OCI-LY1 (cell line): Measurements from ENCODE around the gene FOXD1.
"Not testable (repeated sequence)": the region's sequence is repeated elsewhere in the genome, so short reads cannot be mapped to it uniquely, and the experiment has no call there.

ENCODE experiments used
- H2AFZ ChIP-seq: fragments of 200-600 bp; sonication (generic), shearing (Covaris generic); 2 replicates; pipeline ENCODE4 v1.6.0; 2014; ENCODE audit warnings: antibody characterized with exemption, mild to moderate bottlenecking, low read length
- H3F3A ChIP-seq: fragments of 200-600 bp; sonication (generic), shearing (Covaris generic); 2 replicates; pipeline ENCODE4 v1.6.0; 2014; ENCODE audit warnings: mild to moderate bottlenecking, antibody characterized with exemption, low read length, moderate library complexity; ENCODE audit not compliant: insufficient read depth
- H3K27ac ChIP-seq: fragments of 200-600 bp; sonication (generic); 2 replicates; pipeline ENCODE4 v1.5.1; 2014; ENCODE audit warnings: low read length, mixed run types, mild to moderate bottlenecking, low read depth; ENCODE audit not compliant: poor library complexity, severe bottlenecking
- H3K27me3 ChIP-seq: fragments of 200-600 bp; sonication (generic); 2 replicates; pipeline ENCODE4 v1.6.0; 2014; ENCODE audit warnings: antibody characterized with exemption, mild to moderate bottlenecking, low read length, moderate library complexity; ENCODE audit not compliant: insufficient read depth
- H3K36me3 ChIP-seq: fragments of 200-600 bp; sonication (generic); 2 replicates; pipeline ENCODE4 v1.6.1; 2014; ENCODE audit warnings: mild to moderate bottlenecking, antibody characterized with exemption, low read length, moderate library complexity, mixed read lengths; ENCODE audit not compliant: insufficient read depth
- H3K4me1 ChIP-seq: fragments of 200-600 bp; sonication (generic); 2 replicates; pipeline ENCODE4 v1.5.1; 2014; ENCODE audit warnings: mild to moderate bottlenecking, low read length, moderate library complexity; ENCODE audit not compliant: insufficient read depth, severe bottlenecking
- H3K4me2 ChIP-seq: fragments of 200-600 bp; sonication (generic), shearing (Covaris generic); 2 replicates; pipeline ENCODE4 v1.6.1; 2014; ENCODE audit warnings: low read length
- H3K4me3 ChIP-seq: fragments of 200-600 bp; sonication (generic); 2 replicates; pipeline ENCODE4 v1.5.1; 2014; ENCODE audit warnings: low read length, low read depth, mild to moderate bottlenecking, mixed read lengths; ENCODE audit not compliant: poor library complexity, severe bottlenecking
- H3K79me2 ChIP-seq: fragments of 200-600 bp; shearing (Covaris generic); 2 replicates; pipeline ENCODE4 v1.6.1; 2016; ENCODE audit warnings: mixed run types, low read length, mixed read lengths; ENCODE audit not compliant: insufficient read depth
- H3K9ac ChIP-seq: fragments of 200-600 bp; sonication (generic), shearing (Covaris generic); 2 replicates; pipeline ENCODE4 v1.6.1; 2014; ENCODE audit warnings: mild to moderate bottlenecking, low read length, mixed read lengths
- H3K9me2 ChIP-seq: fragments of 200-600 bp; sonication (generic), shearing (Covaris generic); 2 replicates; pipeline ENCODE4 v1.6.1; 2014; ENCODE audit warnings: low read depth, mild to moderate bottlenecking, low read length, mixed read lengths
- H3K9me3 ChIP-seq: fragments of 200-600 bp; shearing (Covaris generic); 2 replicates; pipeline ENCODE4 v1.6.1; 2014; ENCODE audit warnings: low read length, mixed read lengths
- H4K20me1 ChIP-seq: fragments of 200-600 bp; sonication (generic), shearing (Covaris generic); 2 replicates; pipeline ENCODE4 v1.6.0; 2016; ENCODE audit warnings: mild to moderate bottlenecking, low read length; ENCODE audit not compliant: insufficient read depth
- CTCF ChIP-seq: fragments of 200-600 bp; sonication (generic), shearing (Covaris generic); IDR thresholded peaks from 2 replicates; pipeline ENCODE4 v1.5.1; 2017; ENCODE audit warnings: mild to moderate bottlenecking, antibody characterized with exemption, low read length, moderate library complexity, mixed read lengths
- EZH2 ChIP-seq: fragments of 200-600 bp; sonication (generic), shearing (Covaris generic); IDR thresholded peaks from 2 replicates; pipeline ENCODE4 v1.8.0; 2017; ENCODE audit warnings: borderline replicate concordance, mixed run types, mild to moderate bottlenecking, antibody characterized with exemption, low read length, moderate library complexity, mixed read lengths

FOXD1 gene

GRCh38 chr5:73469878-73470277 is 21.3 kb upstream of the FOXD1 start:
- no peaks in the 10 kb centered on the region for H3K36me3 ChIP-seq
- no peaks in the 10 kb centered on the region for H4K20me1 ChIP-seq
- H3K4me3 ChIP-seq: no peak overlapping the region
- H3K79me2 ChIP-seq: no peaks in the 10 kb centered on the region
- no peaks in the 10 kb centered on the region for H3F3A ChIP-seq
- no peak overlapping the region for H3K4me2 ChIP-seq
- H3K27ac ChIP-seq: no peak overlapping the region
- no peak overlapping the region for H3K9ac ChIP-seq
- no peaks in the 10 kb centered on the region for H3K9me3 ChIP-seq
- H3K4me1 ChIP-seq: no peaks in the 10 kb centered on the region
- H3K27me3 ChIP-seq: no peaks in the 10 kb centered on the region
- no peak overlapping the region for H2AFZ ChIP-seq
- H3K9me2 ChIP-seq: no peaks in the 10 kb centered on the region
- TF ChIP-seq EZH2 (no peak), CTCF (no peak)

GRCh38 chr5:73468638-73469037 is 20.1 kb upstream of the FOXD1 start:
- not testable (repeated sequence) for H3K4me3 ChIP-seq, H3K9me2 ChIP-seq, H3K4me2 ChIP-seq, H2AFZ ChIP-seq, H3K36me3 ChIP-seq, H3K27ac ChIP-seq, H4K20me1 ChIP-seq, H3K27me3 ChIP-seq, H3K79me2 ChIP-seq, H3K9ac ChIP-seq, H3F3A ChIP-seq, H3K9me3 ChIP-seq, H3K4me1 ChIP-seq

GRCh38 chr5:73464016-73464745 is 15.6 kb upstream of the FOXD1 start:
- H3K79me2 ChIP-seq: no peaks in the 10 kb centered on the region
- no peaks in the 10 kb centered on the region for H3K9me2 ChIP-seq

More at GRCh38 chr5:73464016-73464745, 15.6 kb upstream of the FOXD1 start:
- no peak overlapping the region for H3K27ac ChIP-seq
- H4K20me1 ChIP-seq: no peaks in the 10 kb centered on the region
- no peaks in the 10 kb centered on the region for H3K27me3 ChIP-seq
- no peak overlapping the region for H2AFZ ChIP-seq
- no peaks in the 10 kb centered on the region for H3K9me3 ChIP-seq
- no peaks in the 10 kb centered on the region for H3K36me3 ChIP-seq
- H3K4me2 ChIP-seq: no peak overlapping the region
- H3K9ac ChIP-seq: no peak overlapping the region
- no peak overlapping the region for H3K4me3 ChIP-seq
- no peaks in the 10 kb centered on the region for H3F3A ChIP-seq
- H3K4me1 ChIP-seq: no peaks in the 10 kb centered on the region
- TF ChIP-seq CTCF (no peak), EZH2 (no peak)
